HG03066 (cell line): ENCODE results near the gene PTPN20.
A peak's percentile ranks its signal among the peaks of the same experiment; 100 is the strongest.
"Not testable (repeated sequence)": the region's sequence is repeated elsewhere in the genome, so short reads cannot be mapped to it uniquely, and the experiment has no call there.

ENCODE experiments used
- ATAC-seq: cut with Tn5 transposase; IDR thresholded peaks from one replicate; pipeline ENCODE4 v1.9.1; 2021; ENCODE audit warnings: low read depth; ENCODE audit not compliant: unreplicated experiment

Gene PTPN20

GRCh38 chr10:46911144-46911876 lies at the start of gene PTPN20:
PTPN20 (plus strand) TSS chr10:46911428; CDS start chr10:46932500, 21,072 bp downstream.
- ATAC-seq: peak; percentile 82

- ATAC-seq: not testable (repeated sequence)
These were observed 41.5 kb upstream of the PTPN20 start for GRCh38 chr10:46869716-46870115.

- ATAC-seq: not testable (repeated sequence)
These were observed 39.6 kb upstream of the PTPN20 start for GRCh38 chr10:46871583-46871982.

- not testable (repeated sequence) for ATAC-seq
These were observed 35.9 kb upstream of the PTPN20 start for GRCh38 chr10:46875304-46875703.

GRCh38 chr10:46876773-46877172 lies 34.5 kb upstream of the PTPN20 start:
- not testable (repeated sequence) for ATAC-seq

GRCh38 chr10:46878761-46879160 lies 32.5 kb upstream of the PTPN20 start:
- not testable (repeated sequence) for ATAC-seq

GRCh38 chr10:46890813-46891611 lies 20.2 kb upstream of the PTPN20 start:
- not testable (repeated sequence) for ATAC-seq

- ATAC-seq: not testable (repeated sequence)
These were observed 14.2 kb upstream of the PTPN20 start for GRCh38 chr10:46896762-46897692.

- not testable (repeated sequence) for ATAC-seq
These were observed 10.0 kb upstream of the PTPN20 start for GRCh38 chr10:46901247-46901646.

- not testable (repeated sequence) for ATAC-seq
These were observed 7.4 kb upstream of the PTPN20 start for GRCh38 chr10:46903874-46904273.

- not testable (repeated sequence) for ATAC-seq
These were observed 4.9 kb upstream of the PTPN20 start for GRCh38 chr10:46906359-46906758.

- not testable (repeated sequence) for ATAC-seq
These were observed 3.8 kb upstream of the PTPN20 start for GRCh38 chr10:46907185-46908117.

GRCh38 chr10:46922498-46922897 lies 11.3 kb downstream of the PTPN20 start:
- not testable (repeated sequence) for ATAC-seq

GRCh38 chr10:46925156-46925555 lies 13.9 kb downstream of the PTPN20 start:
- not testable (repeated sequence) for ATAC-seq

- ATAC-seq: not testable (repeated sequence)
These were observed 14.6 kb downstream of the PTPN20 start for GRCh38 chr10:46925853-46926252.

- not testable (repeated sequence) for ATAC-seq
These were observed 17.6 kb downstream of the PTPN20 start for GRCh38 chr10:46928810-46929209.

GRCh38 chr10:46932383-46932782 lies 21.2 kb downstream of the PTPN20 start:
- not testable (repeated sequence) for ATAC-seq

GRCh38 chr10:46941091-46941490 lies 29.9 kb downstream of the PTPN20 start:
- ATAC-seq: not testable (repeated sequence)
